ENCODE measurements around the gene OR2M5. TPM values are rescaled to one million over a fixed set of nuclear protein-coding genes. Genes with fewer than 3 reads are reported as not detected.

OR2M5 gene, protein sequence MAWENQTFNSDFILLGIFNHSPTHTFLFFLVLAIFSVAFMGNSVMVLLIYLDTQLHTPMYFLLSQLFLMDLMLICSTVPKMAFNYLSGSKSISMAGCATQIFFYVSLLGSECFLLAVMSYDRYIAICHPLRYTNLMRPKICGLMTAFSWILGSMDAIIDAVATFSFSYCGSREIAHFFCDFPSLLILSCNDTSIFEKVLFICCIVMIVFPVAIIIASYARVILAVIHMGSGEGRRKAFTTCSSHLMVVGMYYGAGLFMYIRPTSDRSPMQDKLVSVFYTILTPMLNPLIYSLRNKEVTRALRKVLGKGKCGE
- not detected in 2 replicates for total RNA-seq (2014; rRNA removed; shearing (Covaris generic))

DNA sequence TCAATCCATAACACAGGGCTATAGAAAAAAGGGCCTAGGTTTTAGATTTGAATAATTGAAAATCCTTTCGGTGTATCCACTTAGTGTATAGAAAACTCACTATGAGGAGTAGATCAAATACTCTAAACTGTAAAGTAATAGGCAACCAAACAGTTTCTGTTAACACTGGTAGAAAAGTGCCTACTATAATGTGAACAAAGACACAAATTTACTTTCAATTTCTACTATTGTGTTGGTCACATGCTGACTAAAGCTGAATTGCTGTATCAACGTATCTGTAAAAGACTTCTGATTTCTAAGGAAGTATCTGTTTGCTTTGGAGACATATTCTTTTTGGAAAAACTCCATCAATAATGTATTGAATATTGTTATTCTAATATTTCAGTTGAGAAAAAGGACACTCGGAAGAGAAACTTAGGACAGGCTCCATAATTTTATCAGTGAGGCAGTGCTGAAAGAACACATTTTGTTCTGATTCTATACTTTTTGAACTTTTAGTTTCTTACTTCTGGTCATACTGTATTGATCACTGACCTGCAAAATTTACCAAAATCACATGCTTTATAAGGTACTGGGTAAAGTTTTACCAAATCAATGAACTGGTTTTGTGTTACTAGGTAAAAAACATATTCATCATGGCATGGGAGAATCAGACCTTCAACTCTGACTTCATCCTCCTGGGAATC lies at the start of gene OR2M5:
TSS of gene OR2M5 (plus strand) at position 636 of the 686 bp plus-strand sequence. CDS start at position 636, 0 bp downstream.
- DNase-seq (ENCODE audit: low spot score): no peak

DNA sequence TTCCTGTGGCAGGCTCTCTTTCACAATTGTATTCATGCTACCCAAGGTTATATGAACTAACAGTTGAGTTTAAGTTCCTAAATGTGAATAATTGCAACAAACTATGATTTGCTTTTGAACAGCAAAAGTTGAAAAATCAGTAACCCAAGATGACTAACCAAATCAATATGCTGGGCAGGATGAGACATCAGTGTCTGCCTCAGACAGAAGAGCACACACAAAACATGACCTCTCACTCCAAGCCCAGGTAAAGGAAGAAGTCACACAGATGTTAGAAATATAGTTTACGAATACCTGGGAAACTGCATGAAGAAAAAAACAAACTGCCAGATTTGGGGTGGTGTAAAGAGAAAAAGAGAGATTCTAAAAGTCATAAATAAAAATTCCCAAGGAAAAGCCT lies 46.4 kb upstream of the OR2M5 start:
- no peak for DNase-seq (ENCODE audit: low spot score)

DNA sequence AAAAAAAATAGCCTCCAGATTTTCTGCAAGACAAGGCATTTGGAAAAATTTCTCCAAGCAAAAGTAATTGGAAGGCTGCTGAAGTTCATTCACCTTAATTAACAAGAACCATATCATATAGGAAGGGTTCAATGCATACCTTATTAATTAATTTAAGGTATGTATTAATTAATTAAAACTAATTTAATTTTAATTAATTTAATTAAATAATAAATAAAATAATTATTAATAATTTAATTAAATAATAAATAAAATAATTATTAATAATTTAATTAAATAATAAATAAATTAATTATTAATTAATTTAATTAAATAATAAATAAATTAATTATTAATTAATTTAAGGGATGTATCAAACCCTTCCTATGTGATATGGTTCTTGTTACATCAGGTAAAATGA lies 42.1 kb upstream of the OR2M5 start:
- no peak for DNase-seq (ENCODE audit: low spot score)

- no peak for DNase-seq (ENCODE audit: low spot score)
Measured at GRCh38 chr1:248111157-248111556, 33.8 kb upstream of the OR2M5 start.

- peak; percentile 29 for DNase-seq (ENCODE audit: low spot score)
Measured at GRCh38 chr1:248114890-248115289, 30.1 kb upstream of the OR2M5 start.

DNA sequence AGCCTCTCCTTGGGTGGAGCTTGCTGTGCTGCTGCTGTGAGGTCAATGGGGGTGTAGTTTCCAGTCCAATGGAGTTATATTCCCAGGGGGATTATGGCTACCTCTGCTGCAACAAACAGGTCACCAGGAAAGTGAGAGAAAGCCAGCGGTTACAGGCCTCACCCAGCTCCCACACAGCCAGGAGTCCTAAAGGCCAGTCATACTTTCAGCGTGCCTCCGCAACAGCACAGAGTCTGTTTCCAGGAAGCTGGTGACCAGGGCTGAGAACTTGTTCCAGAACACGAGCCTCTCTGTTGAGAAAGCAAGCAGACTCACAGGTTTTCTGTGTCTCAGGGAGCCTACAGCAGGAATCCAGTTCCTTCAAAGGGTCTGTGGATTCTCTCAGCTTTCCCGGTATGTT lies 17.3 kb upstream of the OR2M5 start:
- no peak for DNase-seq (ENCODE audit: low spot score)

- DNase-seq (ENCODE audit: low spot score): no peak
Measured at GRCh38 chr1:248136811-248137210, 8.1 kb upstream of the OR2M5 start.

DNA sequence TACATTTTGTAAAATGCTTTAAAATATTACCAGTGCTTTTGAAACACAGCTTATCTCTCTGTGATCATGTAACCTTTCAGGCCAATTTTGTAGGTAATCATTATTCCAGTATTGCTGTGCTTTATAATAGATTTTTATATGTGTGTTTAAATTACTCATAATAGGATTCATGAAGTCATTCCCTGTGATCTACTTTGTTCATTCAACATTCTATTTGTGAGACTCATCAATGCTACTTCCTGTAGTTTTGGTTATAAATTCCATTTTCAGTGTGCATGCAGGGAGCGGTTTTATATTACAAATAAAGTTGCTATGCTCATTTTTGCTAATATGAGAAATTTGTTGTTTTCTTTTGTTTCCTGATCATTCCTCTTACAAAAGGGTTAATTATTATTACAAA lies 4.1 kb upstream of the OR2M5 start:
- no peak for DNase-seq (ENCODE audit: low spot score)

DNA sequence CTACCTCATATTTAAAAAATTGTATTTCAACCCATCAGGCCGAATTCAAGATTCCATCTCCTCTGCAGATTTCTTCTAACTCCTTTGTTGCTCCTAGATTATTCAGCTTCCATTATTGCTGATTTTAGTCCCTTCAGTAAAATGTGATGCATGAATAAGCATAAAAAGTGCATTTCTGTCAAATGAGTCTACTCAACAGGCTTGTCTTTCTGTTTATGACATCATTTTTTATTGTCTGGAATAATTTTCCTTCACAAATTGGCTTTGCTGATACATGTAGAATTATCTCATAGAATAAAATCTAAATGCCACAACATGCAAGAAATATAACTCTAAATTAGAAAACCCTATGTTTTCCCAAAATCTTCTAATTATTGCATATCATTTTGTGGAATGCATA lies 1.6 kb upstream of the OR2M5 start:
- no peak for DNase-seq (ENCODE audit: low spot score)

DNA sequence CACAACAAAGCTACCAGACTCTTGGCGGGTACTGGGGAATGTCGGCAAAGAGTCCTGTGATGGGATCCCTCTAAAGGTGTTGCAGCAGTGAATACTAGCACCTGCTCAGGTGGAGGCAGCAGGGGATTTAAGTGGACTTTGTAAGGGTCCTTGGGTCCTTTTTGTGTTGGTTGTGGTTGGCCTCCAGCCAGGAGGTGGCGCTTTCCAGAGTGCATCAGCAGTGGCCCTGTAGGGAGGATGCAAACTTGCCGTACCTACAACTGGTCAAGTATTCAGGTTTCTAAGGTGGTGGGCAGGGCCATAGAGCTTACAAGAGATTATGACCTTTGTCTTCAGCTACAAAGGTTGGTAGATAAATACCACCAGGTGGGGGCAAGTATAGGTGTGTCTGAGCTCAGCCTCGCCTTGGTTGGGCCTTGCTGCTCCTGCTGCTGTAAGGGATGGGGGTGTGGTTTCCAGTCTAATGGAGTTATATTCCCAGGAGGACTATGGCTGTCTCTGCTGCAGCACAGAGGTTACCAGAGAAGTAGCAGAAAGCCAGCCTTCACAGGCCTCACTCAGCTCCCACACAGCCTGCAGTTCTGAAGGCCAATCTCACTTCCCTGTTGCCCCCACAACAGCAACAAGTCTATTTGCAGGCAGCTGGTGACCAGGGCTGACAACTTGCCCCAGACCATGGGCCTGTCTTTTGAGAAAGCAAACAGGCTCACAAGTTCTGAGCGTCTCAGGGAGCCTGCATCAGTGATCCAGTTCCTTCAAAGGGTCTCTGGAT lies 7.3 kb downstream of the OR2M5 start:
- no peak for DNase-seq (ENCODE audit: low spot score)

GRCh38 chr1:248155927-248156326 lies 11.0 kb downstream of the OR2M5 start:
- DNase-seq (ENCODE audit: low spot score): no peak

DNA sequence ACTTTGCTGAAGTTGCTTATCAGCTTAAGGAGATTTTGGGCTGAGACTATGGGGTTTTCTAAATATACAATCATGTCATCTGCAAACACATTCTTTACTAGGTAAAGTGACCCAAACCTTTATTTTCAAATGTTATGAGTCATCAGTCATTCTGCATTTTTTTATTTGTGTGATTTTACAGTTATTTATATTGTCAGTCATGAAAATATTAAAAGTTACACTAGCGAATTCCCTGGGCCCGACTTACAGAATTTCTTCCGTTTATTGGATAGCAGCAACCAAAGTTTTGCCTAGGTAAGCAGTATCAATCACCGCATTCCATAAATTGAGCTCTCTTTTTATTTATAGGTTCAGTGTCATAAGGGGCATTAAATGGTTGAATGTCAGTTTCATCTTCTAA lies 13.8 kb downstream of the OR2M5 start:
- no peak for DNase-seq (ENCODE audit: low spot score)

DNA sequence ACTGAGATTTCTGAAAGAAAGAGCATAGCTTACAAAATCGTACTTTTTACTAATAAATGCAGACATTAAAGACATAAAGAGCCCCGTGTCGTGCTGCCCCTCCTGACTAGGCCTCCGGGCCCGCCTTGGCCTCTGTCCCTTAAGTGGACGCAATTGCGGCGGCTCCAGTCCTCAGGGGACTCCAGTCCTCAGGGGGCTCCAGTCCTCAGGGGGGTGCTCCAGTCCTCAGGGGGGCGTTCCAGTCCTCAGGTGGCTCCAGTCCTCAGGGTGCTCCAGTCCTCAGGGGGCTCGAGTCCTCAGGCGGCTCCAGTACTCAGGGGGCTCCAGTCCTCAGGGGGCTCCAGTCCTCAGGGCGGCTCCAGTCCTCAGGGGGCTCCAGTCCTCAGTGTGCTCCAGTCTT lies 19.1 kb downstream of the OR2M5 start:
- no peak for DNase-seq (ENCODE audit: low spot score)

DNA sequence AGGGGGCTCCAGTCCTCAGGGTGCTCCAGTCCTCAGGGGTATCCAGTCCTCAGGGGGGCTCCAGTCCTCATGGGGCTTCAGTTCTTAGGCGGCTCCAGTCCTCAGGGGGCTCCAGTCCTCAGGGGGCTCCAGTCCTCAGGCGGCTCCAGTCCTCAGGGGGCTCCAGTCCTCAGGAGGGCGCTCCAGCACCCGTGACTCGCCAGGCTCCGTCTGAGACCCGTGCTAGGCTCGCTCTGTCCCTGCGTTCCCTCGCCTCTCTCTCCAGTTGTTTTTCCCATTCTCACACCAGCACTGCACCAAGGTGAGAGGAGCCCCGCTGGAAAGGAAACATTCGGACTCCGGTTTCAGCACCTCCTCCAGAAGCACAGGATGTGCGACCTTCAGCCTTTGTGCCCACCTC lies 20.2 kb downstream of the OR2M5 start:
- peak; percentile 10 for DNase-seq (ENCODE audit: low spot score)

GRCh38 chr1:248174521-248174920 lies 29.6 kb downstream of the OR2M5 start, which contains the start of gene OR2M2:
Gene OR2M2, plus strand, starts transcription at chr1:248174821. Its CDS starts 5,165 bp downstream, at chr1:248179986.
- DNase-seq (ENCODE audit: low spot score): no peak

- DNase-seq (ENCODE audit: low spot score): no peak
Measured at GRCh38 chr1:248183996-248184395, 39.0 kb downstream of the OR2M5 start.

- no peak for DNase-seq (ENCODE audit: low spot score)
Measured at GRCh38 chr1:248187363-248187762, 42.4 kb downstream of the OR2M5 start.

DNA sequence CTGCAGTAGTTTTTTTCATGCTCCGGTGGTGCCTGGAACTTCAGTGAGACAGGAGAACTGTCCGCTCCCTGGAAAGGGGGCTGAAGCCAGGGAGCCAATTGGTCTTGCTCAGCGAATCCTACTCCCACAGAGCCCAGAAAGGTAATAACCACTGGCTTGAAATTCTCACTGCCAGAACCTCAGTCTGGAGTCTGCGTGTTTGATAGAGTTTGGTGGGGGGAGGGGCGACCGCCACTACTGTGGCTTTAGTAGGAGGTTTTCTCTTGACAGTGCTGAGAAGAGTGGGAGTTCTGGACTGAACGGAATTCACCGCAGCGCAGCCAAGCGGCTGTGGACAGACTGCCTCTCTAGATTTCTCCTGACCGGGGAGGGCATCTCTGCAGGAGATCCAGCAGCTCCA lies 44.1 kb downstream of the OR2M5 start:
- no peak for DNase-seq (ENCODE audit: low spot score)

DNA sequence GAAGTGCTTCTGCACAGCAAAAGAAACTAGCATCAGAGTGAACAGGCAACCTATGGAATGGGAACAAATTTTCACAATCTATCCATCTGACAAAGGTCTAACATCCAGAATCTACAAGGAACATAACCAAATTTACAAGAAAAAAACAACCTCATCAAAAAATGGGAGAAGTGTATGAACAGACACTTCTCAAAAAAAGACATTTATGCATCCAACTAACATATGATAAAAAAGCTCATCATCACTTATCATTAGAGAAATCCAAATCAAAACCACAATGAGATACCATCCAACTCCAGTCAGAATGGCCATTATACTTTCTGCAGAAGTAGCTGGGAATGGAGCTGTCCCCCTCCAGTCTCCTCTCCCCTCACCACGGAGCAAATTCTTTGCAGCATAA lies 49.2 kb downstream of the OR2M5 start:
- DNase-seq (ENCODE audit: low spot score): no peak

All from H4 (cell line).